ENCODE data around the gene ELK3. TPM values are rescaled to one million over a fixed set of nuclear protein-coding genes. Genes with fewer than 3 reads are reported as not detected.

ELK3 gene
- total and polyA plus RNA-seq, 2 of the 13 experiments (the other 11 are each of a cell fraction or from before 2014, with no cell fraction given): 2.9 to 3.2 TPM

DNA sequence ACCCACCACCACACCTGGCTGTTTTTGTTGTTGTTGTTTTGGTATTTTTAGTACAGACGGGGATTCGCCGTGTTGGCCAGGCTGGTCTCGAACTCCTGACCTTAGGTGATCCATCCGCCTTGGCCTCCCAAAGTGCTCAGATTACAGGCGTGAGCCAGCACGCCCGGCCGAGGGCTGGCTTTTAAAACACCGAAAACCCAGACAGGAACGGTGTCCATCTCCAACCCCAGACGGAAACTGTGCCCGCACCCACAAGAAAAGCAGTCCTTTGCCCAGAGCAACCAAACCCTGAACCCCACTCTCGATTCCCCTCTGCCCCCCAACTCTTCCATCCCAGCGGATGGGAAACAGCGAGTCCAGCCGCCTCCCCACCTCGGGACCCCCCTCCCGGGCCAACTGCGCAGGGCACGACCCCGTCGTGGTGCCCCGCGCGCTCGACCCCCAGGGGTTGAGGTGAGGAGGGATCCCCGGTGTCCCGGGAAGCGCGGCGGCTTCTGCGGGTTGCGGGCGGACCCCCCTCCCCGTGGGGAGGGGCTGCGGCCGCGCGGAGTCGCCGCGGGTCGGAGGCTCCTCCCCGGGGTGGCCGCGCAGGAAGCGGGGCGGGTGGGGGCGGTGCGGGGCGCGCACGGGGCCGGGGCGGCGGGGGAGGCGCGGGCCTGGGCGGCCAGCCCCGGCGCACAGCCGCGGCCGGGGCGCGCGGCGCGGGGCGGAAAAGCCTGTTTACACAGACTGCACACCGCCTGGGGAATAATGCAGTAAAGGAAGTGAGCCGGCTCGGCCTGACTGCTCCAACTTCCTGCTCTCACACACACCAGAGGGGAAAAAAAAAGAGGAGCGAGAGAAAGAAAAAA is at the start of gene ELK3 (continued):
- TF ChIP-seq ZKSCAN1 (IDR thresholded peaks at IDR 0.05; ENCODE audit: low read length) (no peak), GABPB1 (CRISPR knock-in tag; IDR thresholded peaks at IDR 0.05) (peak; percentile 53; the same call in 1 of the 2 replicates), GZF1 (CRISPR knock-in tag; IDR thresholded peaks at IDR 0.05) (no peak), ZNF30 (CRISPR knock-in tag; IDR thresholded peaks at IDR 0.05) (no peak), HOXA3 (CRISPR knock-in tag; IDR thresholded peaks at IDR 0.05) (no peak; the same call in 1 of the 2 replicates), ELF3 (CRISPR knock-in tag; IDR thresholded peaks at IDR 0.05) (peak; percentile 49; the same call in 1 of the 2 replicates), ZNF263 (CRISPR knock-in tag; IDR thresholded peaks at IDR 0.05) (no peak), SAFB2 (CRISPR knock-in tag; IDR thresholded peaks at IDR 0.05; ENCODE audit: borderline replicate concordance, low read depth) (no peak), STAT5B (CRISPR knock-in tag; IDR thresholded peaks at IDR 0.05) (no peak), CBFB (CRISPR knock-in tag; IDR thresholded peaks at IDR 0.05) (no peak), GATAD2A (CRISPR knock-in tag; IDR thresholded peaks at IDR 0.05) (no peak), ZNF12 (CRISPR knock-in tag; IDR thresholded peaks at IDR 0.05) (no peak), NR1H2 (CRISPR knock-in tag; IDR thresholded peaks at IDR 0.05; ENCODE audit: borderline replicate concordance, low read depth) (no peak), SPEN (CRISPR knock-in tag; IDR thresholded peaks at IDR 0.05; ENCODE audit: low read depth) (no peak), SMARCE1 (IDR thresholded peaks at IDR 0.05; ENCODE audit: borderline replicate concordance) (no peak)
- TF ChIP-seq, protein P1, sequence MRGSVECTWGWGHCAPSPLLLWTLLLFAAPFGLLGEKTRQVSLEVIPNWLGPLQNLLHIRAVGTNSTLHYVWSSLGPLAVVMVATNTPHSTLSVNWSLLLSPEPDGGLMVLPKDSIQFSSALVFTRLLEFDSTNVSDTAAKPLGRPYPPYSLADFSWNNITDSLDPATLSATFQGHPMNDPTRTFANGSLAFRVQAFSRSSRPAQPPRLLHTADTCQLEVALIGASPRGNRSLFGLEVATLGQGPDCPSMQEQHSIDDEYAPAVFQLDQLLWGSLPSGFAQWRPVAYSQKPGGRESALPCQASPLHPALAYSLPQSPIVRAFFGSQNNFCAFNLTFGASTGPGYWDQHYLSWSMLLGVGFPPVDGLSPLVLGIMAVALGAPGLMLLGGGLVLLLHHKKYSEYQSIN (CRISPR knock-in tag; IDR thresholded peaks at IDR 0.05; ENCODE audit: borderline replicate concordance): no peak
- TF ChIP-seq, protein P2, sequence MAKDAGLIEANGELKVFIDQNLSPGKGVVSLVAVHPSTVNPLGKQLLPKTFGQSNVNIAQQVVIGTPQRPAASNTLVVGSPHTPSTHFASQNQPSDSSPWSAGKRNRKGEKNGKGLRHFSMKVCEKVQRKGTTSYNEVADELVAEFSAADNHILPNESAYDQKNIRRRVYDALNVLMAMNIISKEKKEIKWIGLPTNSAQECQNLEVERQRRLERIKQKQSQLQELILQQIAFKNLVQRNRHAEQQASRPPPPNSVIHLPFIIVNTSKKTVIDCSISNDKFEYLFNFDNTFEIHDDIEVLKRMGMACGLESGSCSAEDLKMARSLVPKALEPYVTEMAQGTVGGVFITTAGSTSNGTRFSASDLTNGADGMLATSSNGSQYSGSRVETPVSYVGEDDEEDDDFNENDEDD (CRISPR knock-in tag; IDR thresholded peaks at IDR 0.05; ENCODE audit: borderline replicate concordance): no peak
- TF ChIP-seq, protein P3, sequence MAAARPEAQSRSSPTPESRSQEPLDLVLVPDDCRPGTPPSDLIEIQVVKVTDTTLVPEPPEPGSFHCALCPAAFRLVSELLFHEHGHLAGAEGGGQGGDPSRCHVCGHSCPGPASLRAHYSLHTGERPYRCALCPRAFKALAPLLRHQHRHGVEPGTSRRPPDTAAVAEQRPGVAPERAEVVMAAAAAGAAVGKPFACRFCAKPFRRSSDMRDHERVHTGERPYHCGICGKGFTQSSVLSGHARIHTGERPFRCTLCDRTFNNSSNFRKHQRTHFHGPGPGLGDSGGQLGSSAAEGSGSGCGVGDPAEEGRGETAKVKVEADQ (CRISPR knock-in tag; IDR thresholded peaks at IDR 0.05; ENCODE audit: borderline replicate concordance): no peak
- TF ChIP-seq, protein P4, sequence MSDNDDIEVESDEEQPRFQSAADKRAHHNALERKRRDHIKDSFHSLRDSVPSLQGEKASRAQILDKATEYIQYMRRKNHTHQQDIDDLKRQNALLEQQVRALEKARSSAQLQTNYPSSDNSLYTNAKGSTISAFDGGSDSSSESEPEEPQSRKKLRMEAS (IDR thresholded peaks at IDR 0.05): no peak
- TF ChIP-seq, protein P5, sequence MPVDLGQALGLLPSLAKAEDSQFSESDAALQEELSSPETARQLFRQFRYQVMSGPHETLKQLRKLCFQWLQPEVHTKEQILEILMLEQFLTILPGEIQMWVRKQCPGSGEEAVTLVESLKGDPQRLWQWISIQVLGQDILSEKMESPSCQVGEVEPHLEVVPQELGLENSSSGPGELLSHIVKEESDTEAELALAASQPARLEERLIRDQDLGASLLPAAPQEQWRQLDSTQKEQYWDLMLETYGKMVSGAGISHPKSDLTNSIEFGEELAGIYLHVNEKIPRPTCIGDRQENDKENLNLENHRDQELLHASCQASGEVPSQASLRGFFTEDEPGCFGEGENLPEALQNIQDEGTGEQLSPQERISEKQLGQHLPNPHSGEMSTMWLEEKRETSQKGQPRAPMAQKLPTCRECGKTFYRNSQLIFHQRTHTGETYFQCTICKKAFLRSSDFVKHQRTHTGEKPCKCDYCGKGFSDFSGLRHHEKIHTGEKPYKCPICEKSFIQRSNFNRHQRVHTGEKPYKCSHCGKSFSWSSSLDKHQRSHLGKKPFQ (CRISPR knock-in tag; IDR thresholded peaks at IDR 0.05; ENCODE audit: insufficient replicate concordance): no peak
- TF ChIP-seq, protein P6, sequence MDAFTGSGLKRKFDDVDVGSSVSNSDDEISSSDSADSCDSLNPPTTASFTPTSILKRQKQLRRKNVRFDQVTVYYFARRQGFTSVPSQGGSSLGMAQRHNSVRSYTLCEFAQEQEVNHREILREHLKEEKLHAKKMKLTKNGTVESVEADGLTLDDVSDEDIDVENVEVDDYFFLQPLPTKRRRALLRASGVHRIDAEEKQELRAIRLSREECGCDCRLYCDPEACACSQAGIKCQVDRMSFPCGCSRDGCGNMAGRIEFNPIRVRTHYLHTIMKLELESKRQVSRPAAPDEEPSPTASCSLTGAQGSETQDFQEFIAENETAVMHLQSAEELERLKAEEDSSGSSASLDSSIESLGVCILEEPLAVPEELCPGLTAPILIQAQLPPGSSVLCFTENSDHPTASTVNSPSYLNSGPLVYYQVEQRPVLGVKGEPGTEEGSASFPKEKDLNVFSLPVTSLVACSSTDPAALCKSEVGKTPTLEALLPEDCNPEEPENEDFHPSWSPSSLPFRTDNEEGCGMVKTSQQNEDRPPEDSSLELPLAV (CRISPR knock-in tag; conservative IDR thresholded peaks at IDR 0.05; ENCODE audit: low read depth): no peak
- TF ChIP-seq, protein P7, sequence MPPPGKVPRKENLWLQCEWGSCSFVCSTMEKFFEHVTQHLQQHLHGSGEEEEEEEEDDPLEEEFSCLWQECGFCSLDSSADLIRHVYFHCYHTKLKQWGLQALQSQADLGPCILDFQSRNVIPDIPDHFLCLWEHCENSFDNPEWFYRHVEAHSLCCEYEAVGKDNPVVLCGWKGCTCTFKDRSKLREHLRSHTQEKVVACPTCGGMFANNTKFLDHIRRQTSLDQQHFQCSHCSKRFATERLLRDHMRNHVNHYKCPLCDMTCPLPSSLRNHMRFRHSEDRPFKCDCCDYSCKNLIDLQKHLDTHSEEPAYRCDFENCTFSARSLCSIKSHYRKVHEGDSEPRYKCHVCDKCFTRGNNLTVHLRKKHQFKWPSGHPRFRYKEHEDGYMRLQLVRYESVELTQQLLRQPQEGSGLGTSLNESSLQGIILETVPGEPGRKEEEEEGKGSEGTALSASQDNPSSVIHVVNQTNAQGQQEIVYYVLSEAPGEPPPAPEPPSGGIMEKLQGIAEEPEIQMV (CRISPR knock-in tag; IDR thresholded peaks at IDR 0.05; ENCODE audit: low read depth): no peak

All from HepG2 (cell line).